Upper lobe of left lung (tissue), 4 donors: ENCODE data around the gene TYROBP.

Source experiments
- CTCF ChIP-seq, 6 experiments: fragments of 450-650 bp in 4 of 6; fragments of 200-600 bp in 2 of 6; sonication (generic) in 2 of 6; IDR thresholded peaks; one replicate each; pipeline ENCODE4 v1.5.1; 2016 to 2019; ENCODE audit warnings: antibody characterized with exemption in 6 of 6
- POLR2A ChIP-seq, 4 donors: fragments of 450-650 bp; IDR thresholded peaks; one replicate each; pipeline ENCODE4 v1.5.1; 2016 to 2017; ENCODE audit warnings: antibody characterized with exemption in 4 of 4, mild to moderate bottlenecking in 2 of 4

GRCh38 chr19:35888398-35888797, 19.7 kb downstream of the TYROBP start:
- no peak for TF ChIP-seq CTCF (IDR thresholded peaks at IDR 0.05)
- no peak for TF ChIP-seq POLR2A (IDR thresholded peaks at IDR 0.05)
